ENCODE data around the gene ABCA7. TPM values are rescaled to one million over a fixed set of nuclear protein-coding genes. Genes with fewer than 3 reads are reported as not detected.
A peak's percentile ranks its signal among the peaks of the same experiment; 100 is the strongest.

The ABCA7 gene
- total and polyA plus RNA-seq, 2 of the 13 experiments (the other 11 are each of a cell fraction or from before 2014, with no cell fraction given): 4.4 to 32.4 TPM

DNA sequence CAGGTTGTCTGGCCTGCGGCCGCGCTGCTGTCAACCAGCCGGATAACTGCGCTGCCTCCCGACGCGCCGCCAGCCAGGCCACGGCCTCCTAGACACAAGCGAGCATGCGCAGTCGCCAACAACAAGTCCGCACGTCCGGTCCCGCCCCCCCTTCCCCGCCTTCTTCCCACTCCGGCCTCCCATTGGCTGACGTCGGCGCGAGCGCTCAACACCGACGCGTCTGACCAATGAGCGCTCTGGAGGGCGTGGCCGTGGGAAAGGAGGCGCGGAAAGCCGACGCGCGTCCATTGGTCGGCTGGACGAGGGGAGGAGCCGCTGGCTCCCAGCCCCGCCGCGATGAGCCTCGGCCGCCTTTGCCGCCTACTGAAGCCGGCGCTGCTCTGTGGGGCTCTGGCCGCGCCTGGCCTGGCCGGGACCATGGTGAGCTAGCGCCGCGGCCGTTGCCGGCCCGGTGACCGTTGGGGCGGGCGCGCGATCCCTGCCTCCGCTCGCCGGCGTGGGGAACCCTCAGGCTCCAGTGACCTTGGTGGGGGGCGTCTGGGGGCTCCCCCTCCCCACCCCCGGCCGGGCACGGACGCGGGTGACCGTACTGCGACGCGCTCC is 63.9 kb downstream of the ABCA7 start, which contains the start of gene GPX4 (continued):
- no peak for TF ChIP-seq SUZ12 (IDR thresholded peaks at IDR 0.05; ENCODE audit: low read depth, low read length)
- peak; percentile 25; the same call in 1 of the 2 replicates for TF ChIP-seq MEIS1 (CRISPR knock-in tag; IDR thresholded peaks at IDR 0.05; ENCODE audit: borderline replicate concordance)
- no peak for TF ChIP-seq TCF12 (IDR thresholded peaks at IDR 0.05)
- peak; percentile 69; the same call in 1 of the 2 replicates for TF ChIP-seq TCF12 (CRISPR knock-in tag; IDR thresholded peaks at IDR 0.05)
- peak; percentile 98 for TF ChIP-seq POLR2G (IDR thresholded peaks at IDR 0.05; ENCODE audit: low read depth, low read length)
- no peak for TF ChIP-seq CCAR2 (optimal IDR thresholded peaks at IDR 0.05; ENCODE audit: low read depth, low read length)
- peak; percentile 93 for TF ChIP-seq ZNF883 (CRISPR knock-in tag; IDR thresholded peaks at IDR 0.05; ENCODE audit: not compliant biosample characterization)
- TF ChIP-seq, protein P1, sequence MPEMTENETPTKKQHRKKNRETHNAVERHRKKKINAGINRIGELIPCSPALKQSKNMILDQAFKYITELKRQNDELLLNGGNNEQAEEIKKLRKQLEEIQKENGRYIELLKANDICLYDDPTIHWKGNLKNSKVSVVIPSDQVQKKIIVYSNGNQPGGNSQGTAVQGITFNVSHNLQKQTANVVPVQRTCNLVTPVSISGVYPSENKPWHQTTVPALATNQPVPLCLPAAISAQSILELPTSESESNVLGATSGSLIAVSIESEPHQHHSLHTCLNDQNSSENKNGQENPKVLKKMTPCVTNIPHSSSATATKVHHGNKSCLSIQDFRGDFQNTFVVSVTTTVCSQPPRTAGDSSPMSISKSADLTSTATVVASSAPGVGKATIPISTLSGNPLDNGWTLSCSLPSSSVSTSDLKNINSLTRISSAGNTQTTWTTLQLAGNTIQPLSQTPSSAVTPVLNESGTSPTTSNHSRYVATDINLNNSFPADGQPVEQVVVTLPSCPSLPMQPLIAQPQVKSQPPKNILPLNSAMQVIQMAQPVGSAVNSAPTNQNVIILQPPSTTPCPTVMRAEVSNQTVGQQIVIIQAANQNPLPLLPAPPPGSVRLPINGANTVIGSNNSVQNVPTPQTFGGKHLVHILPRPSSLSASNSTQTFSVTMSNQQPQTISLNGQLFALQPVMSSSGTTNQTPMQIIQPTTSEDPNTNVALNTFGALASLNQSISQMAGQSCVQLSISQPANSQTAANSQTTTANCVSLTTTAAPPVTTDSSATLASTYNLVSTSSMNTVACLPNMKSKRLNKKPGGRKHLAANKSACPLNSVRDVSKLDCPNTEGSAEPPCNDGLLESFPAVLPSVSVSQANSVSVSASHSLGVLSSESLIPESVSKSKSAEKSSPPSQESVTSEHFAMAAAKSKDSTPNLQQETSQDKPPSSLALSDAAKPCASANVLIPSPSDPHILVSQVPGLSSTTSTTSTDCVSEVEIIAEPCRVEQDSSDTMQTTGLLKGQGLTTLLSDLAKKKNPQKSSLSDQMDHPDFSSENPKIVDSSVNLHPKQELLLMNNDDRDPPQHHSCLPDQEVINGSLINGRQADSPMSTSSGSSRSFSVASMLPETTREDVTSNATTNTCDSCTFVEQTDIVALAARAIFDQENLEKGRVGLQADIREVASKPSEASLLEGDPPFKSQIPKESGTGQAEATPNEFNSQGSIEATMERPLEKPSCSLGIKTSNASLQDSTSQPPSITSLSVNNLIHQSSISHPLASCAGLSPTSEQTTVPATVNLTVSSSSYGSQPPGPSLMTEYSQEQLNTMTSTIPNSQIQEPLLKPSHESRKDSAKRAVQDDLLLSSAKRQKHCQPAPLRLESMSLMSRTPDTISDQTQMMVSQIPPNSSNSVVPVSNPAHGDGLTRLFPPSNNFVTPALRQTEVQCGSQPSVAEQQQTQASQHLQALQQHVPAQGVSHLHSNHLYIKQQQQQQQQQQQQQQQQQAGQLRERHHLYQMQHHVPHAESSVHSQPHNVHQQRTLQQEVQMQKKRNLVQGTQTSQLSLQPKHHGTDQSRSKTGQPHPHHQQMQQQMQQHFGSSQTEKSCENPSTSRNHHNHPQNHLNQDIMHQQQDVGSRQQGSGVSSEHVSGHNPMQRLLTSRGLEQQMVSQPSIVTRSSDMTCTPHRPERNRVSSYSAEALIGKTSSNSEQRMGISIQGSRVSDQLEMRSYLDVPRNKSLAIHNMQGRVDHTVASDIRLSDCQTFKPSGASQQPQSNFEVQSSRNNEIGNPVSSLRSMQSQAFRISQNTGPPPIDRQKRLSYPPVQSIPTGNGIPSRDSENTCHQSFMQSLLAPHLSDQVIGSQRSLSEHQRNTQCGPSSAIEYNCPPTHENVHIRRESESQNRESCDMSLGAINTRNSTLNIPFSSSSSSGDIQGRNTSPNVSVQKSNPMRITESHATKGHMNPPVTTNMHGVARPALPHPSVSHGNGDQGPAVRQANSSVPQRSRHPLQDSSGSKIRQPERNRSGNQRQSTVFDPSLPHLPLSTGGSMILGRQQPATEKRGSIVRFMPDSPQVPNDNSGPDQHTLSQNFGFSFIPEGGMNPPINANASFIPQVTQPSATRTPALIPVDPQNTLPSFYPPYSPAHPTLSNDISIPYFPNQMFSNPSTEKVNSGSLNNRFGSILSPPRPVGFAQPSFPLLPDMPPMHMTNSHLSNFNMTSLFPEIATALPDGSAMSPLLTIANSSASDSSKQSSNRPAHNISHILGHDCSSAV (CRISPR knock-in tag; IDR thresholded peaks at IDR 0.05; ENCODE audit: borderline replicate concordance): no peak
- TF ChIP-seq, protein P2, sequence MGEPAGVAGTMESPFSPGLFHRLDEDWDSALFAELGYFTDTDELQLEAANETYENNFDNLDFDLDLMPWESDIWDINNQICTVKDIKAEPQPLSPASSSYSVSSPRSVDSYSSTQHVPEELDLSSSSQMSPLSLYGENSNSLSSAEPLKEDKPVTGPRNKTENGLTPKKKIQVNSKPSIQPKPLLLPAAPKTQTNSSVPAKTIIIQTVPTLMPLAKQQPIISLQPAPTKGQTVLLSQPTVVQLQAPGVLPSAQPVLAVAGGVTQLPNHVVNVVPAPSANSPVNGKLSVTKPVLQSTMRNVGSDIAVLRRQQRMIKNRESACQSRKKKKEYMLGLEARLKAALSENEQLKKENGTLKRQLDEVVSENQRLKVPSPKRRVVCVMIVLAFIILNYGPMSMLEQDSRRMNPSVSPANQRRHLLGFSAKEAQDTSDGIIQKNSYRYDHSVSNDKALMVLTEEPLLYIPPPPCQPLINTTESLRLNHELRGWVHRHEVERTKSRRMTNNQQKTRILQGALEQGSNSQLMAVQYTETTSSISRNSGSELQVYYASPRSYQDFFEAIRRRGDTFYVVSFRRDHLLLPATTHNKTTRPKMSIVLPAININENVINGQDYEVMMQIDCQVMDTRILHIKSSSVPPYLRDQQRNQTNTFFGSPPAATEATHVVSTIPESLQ (CRISPR knock-in tag; conservative IDR thresholded peaks at IDR 0.05): no peak
- no peak for TF ChIP-seq TRIM24 (CRISPR knock-in tag; IDR thresholded peaks at IDR 0.05)
- 0 out of 2 replicates have a peak, but pooled peaks have one; percentile 51 for TF ChIP-seq ZNF543 (CRISPR knock-in tag; IDR thresholded peaks at IDR 0.05)
- TF ChIP-seq RAD21 (CRISPR knock-in tag; IDR thresholded peaks at IDR 0.05): peak; percentile 86
- TF ChIP-seq ZNF446 (CRISPR knock-in tag; IDR thresholded peaks at IDR 0.05): peak; percentile 85; the same call in 1 of the 2 replicates
- TF ChIP-seq, protein P3, sequence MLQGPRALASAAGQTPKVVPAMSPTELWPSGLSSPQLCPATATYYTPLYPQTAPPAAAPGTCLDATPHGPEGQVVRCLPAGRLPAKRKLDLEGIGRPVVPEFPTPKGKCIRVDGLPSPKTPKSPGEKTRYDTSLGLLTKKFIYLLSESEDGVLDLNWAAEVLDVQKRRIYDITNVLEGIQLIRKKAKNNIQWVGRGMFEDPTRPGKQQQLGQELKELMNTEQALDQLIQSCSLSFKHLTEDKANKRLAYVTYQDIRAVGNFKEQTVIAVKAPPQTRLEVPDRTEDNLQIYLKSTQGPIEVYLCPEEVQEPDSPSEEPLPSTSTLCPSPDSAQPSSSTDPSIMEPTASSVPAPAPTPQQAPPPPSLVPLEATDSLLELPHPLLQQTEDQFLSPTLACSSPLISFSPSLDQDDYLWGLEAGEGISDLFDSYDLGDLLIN (CRISPR knock-in tag; IDR thresholded peaks at IDR 0.05; ENCODE audit: borderline replicate concordance): no peak; the same call in 1 of the 2 replicates
- TF ChIP-seq, protein P4, sequence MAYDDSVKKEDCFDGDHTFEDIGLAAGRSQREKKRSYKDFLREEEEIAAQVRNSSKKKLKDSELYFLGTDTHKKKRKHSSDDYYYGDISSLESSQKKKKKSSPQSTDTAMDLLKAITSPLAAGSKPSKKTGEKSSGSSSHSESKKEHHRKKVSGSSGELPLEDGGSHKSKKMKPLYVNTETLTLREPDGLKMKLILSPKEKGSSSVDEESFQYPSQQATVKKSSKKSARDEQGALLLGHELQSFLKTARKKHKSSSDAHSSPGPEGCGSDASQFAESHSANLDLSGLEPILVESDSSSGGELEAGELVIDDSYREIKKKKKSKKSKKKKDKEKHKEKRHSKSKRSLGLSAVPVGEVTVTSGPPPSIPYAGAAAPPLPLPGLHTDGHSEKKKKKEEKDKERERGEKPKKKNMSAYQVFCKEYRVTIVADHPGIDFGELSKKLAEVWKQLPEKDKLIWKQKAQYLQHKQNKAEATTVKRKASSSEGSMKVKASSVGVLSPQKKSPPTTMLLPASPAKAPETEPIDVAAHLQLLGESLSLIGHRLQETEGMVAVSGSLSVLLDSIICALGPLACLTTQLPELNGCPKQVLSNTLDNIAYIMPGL (CRISPR knock-in tag; IDR thresholded peaks at IDR 0.05; ENCODE audit: borderline replicate concordance in 1 of 2, low read depth in 1 of 2): peak; percentile 57 to 72; a peak in 3 of 4 replicates

Data from HepG2 (cell line).